Fibroblast of lung (primary cell): ENCODE results near the gene FRMD6. TPM values are rescaled to one million over a fixed set of nuclear protein-coding genes. Genes with fewer than 3 reads are reported as not detected.

Experiments
- DNase-seq, 2 donors: peaks; one replicate each; pipeline versions ENCODE4 v3.0.0 to v3.0.0-alpha.2; 2010; ENCODE audit warnings: low read depth in 2 of 2
- H2AFZ ChIP-seq: 2 replicates; pipeline ENCODE4 v1.5.1; 2012; ENCODE audit warnings: low read length, control low read depth, inconsistent platforms
- H3K27ac ChIP-seq: 2 replicates; pipeline ENCODE4 v1.5.1; 2011; ENCODE audit warnings: low read length, control low read depth; ENCODE audit not compliant: insufficient read depth
- H3K27me3 ChIP-seq: 2 replicates; pipeline ENCODE4 v1.5.1; 2011; ENCODE audit warnings: mild to moderate bottlenecking, low read length; ENCODE audit not compliant: control insufficient read depth, insufficient read depth
- H3K36me3 ChIP-seq: 2 replicates; pipeline ENCODE4 v1.5.1; 2011; ENCODE audit warnings: low read length; ENCODE audit not compliant: control insufficient read depth, insufficient read depth
- H3K4me1 ChIP-seq: 2 replicates; pipeline ENCODE4 v1.5.1; 2011; ENCODE audit warnings: low read length; ENCODE audit not compliant: control insufficient read depth, insufficient read depth; ENCODE audit errors: extremely low read depth
- H3K4me2 ChIP-seq: 2 replicates; pipeline ENCODE4 v1.5.1; 2011; ENCODE audit warnings: low read length, control low read depth; ENCODE audit not compliant: insufficient read depth; ENCODE audit errors: extremely low read depth
- H3K4me3 ChIP-seq, 4 experiments: fragments of 200-600 bp in 1 of 4; sonication (generic) in 1 of 4; replicated peaks in 1 of 4; 2 replicates each; pipeline ENCODE4 v1.5.1; 2011 to 2016; ENCODE audit warnings: low read length in 4 of 4, low read depth in 3 of 4, mild to moderate bottlenecking in 3 of 4, control low read depth in 2 of 4, inconsistent platforms in 1 of 4, mixed read lengths in 1 of 4; ENCODE audit not compliant: insufficient read depth in 1 of 4; ENCODE audit errors: control extremely low read depth in 1 of 4
- H3K79me2 ChIP-seq: 2 replicates; pipeline ENCODE4 v1.5.1; 2012; ENCODE audit warnings: mild to moderate bottlenecking, low read length, inconsistent platforms; ENCODE audit not compliant: control insufficient read depth, insufficient read depth
- H3K9ac ChIP-seq: 2 replicates; pipeline ENCODE4 v1.5.1; 2011; ENCODE audit warnings: mild to moderate bottlenecking, low read length, control low read depth; ENCODE audit not compliant: insufficient read depth
- H3K9me3 ChIP-seq: 2 replicates; pipeline ENCODE4 v1.5.1; 2012; ENCODE audit warnings: low read depth, low read length; ENCODE audit not compliant: control insufficient read depth, insufficient read depth
- H4K20me1 ChIP-seq: 2 replicates; pipeline ENCODE4 v1.5.1; 2011; ENCODE audit warnings: low read length; ENCODE audit not compliant: control insufficient read depth, insufficient read depth; ENCODE audit errors: extremely low read depth
- CTCF ChIP-seq, 2 donors: IDR thresholded peaks in 1 of 2; conservative IDR thresholded peaks in 1 of 2; 1 replicate in 1 of 2; 2 replicates in 1 of 2; pipeline ENCODE4 v1.5.1; 2011 to 2012; ENCODE audit warnings: low read length in 2 of 2, control low read depth in 1 of 2, inconsistent platforms in 1 of 2, low read depth in 1 of 2, mild to moderate bottlenecking in 1 of 2
- EZH2 ChIP-seq: IDR thresholded peaks from 2 replicates; pipeline ENCODE4 v1.5.1; 2012; ENCODE audit warnings: low read length, control low read depth, mild to moderate bottlenecking; ENCODE audit errors: missing control alignments
- polyA plus RNA-seq, 2 donors: library from polyadenylated mRNA; depleted of rRNA in 1 of 2; stranded (reverse) in 1 of 2; unstranded in 1 of 2; fragments of >200 nt; gene quantifications; 2 replicates each; pipeline ENCODE4 v1.2.1, GENCODE V29; 2011 to 2012; ENCODE audit warnings: missing spikeins in 1 of 2
- total RNA-seq: library from RNA; depleted of rRNA; stranded (reverse); fragments of >200 nt; gene quantifications from 2 replicates; pipeline ENCODE4 v1.2.1, GENCODE V29; 2014

The FRMD6 gene
- total and polyA plus RNA-seq, 2 donors (not counting 1 experiment from before 2014, with no cell fraction given), result 200 to 222 TPM

- Histone ChIP-seq H3K4me1 (no peaks in the 10 kb centered on the region), H3K9ac (no peak overlapping the region), H3K27ac (no peak overlapping the region), H4K20me1 (no peaks in the 10 kb centered on the region), H3K27me3 (no peaks in the 10 kb centered on the region), H3K4me2 (no peak overlapping the region), H3K4me3 (no peak overlapping the region), H3K36me3 (peaks cover 29% of the 10 kb centered on the region), H3K9me3 (no peaks in the 10 kb centered on the region), H3K79me2 (peaks cover 42% of the 10 kb centered on the region), H2AFZ (no peak overlapping the region)
- TF ChIP-seq EZH2 (no peak), CTCF (conservative IDR thresholded peaks at IDR 0.05 in 1 of 2, IDR thresholded peaks at IDR 0.05 in 1 of 2; ENCODE audit: low read depth in 1 of 2, low read length in 2 of 2) (no peak)
- DNase-seq, result no peak
These were observed 55.6 kb downstream of the FRMD6 start for GRCh38 chr14:51707327-51707726.

DNA sequence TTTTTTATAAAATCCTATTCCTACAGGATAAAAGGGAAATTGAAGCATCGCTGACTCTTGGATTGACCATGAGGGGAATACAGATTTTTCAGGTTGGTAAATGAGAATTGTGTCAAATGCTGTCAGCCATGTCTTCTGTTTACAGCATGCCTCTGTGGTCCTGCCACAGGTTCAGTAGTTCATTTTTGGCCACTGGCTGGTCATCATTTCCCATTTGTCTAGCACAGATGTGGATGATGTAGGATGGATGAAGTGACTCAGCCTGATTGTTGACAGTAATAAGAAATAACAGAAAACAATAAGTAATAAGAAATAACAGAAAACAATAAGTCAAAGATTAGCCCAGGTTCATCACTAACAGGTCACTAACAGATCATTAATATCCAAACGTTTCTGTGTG is 59.8 kb downstream of the FRMD6 start:
- Histone ChIP-seq H3K4me1 (peaks cover 2% of the 10 kb centered on the region), H3K9ac (no peak overlapping the region), H3K4me3 (no peak overlapping the region), H3K4me2 (no peak overlapping the region), H3K27ac (no peak overlapping the region), H3K79me2 (peaks cover 24% of the 10 kb centered on the region), H4K20me1 (no peaks in the 10 kb centered on the region), H3K9me3 (no peaks in the 10 kb centered on the region), H3K36me3 (peaks cover 19% of the 10 kb centered on the region), H2AFZ (no peak overlapping the region), H3K27me3 (no peaks in the 10 kb centered on the region)
- no peak for TF ChIP-seq EZH2
- no peak for TF ChIP-seq CTCF (conservative IDR thresholded peaks at IDR 0.05 in 1 of 2, IDR thresholded peaks at IDR 0.05 in 1 of 2; ENCODE audit: low read depth in 1 of 2, low read length in 2 of 2)
- no peak for DNase-seq

GRCh38 chr14:51715250-51715649 is 63.5 kb downstream of the FRMD6 start:
- no peak overlapping the region for H3K9ac ChIP-seq

More at GRCh38 chr14:51715250-51715649, 63.5 kb downstream of the FRMD6 start:
- no peak overlapping the region for H3K4me3 ChIP-seq
- H3K79me2 ChIP-seq, result peaks cover 12% of the 10 kb centered on the region
- H3K36me3 ChIP-seq, result peaks cover 25% of the 10 kb centered on the region
- no peaks in the 10 kb centered on the region for H4K20me1 ChIP-seq
- H2AFZ ChIP-seq, result no peak overlapping the region
- no peaks in the 10 kb centered on the region for H3K9me3 ChIP-seq
- H3K4me2 ChIP-seq, result no peak overlapping the region
- peaks cover 2% of the 10 kb centered on the region for H3K4me1 ChIP-seq
- TF ChIP-seq CTCF (conservative IDR thresholded peaks at IDR 0.05 in 1 of 2, IDR thresholded peaks at IDR 0.05 in 1 of 2; ENCODE audit: low read depth in 1 of 2, low read length in 2 of 2) (no peak), EZH2 (no peak)
- H3K27ac ChIP-seq, result no peak overlapping the region
- H3K27me3 ChIP-seq, result no peaks in the 10 kb centered on the region
- DNase-seq, result no peak
